Measurements from ENCODE around the gene NPIPB9.
"Not testable (repeated sequence)": the region's sequence is repeated elsewhere in the genome, so short reads cannot be mapped to it uniquely, and the experiment has no call there.

NPIPB9 gene

GRCh38 chr16:28751487-28751886, at the start of gene NPIPB9:
Gene NPIPB9 (plus strand): TSS chr16:28751787.
- not testable (repeated sequence) for DNase-seq

GRCh38 chr16:28704246-28704645, 47.3 kb upstream of the NPIPB9 start:
- DNase-seq, result not testable (repeated sequence)

GRCh38 chr16:28711220-28712083, 40.1 kb upstream of the NPIPB9 start, which contains the start of gene EIF3C:
Gene EIF3C (plus strand): TSS chr16:28711464. CDS start chr16:28711687, 223 bp downstream.
- DNase-seq, result not testable (repeated sequence)

- DNase-seq, result not testable (repeated sequence)
Observed at GRCh38 chr16:28722852-28723650, 28.5 kb upstream of the NPIPB9 start.

- DNase-seq, result not testable (repeated sequence)
Observed at GRCh38 chr16:28731253-28731652, 20.3 kb upstream of the NPIPB9 start.

- DNase-seq, result not testable (repeated sequence)
Observed at GRCh38 chr16:28732455-28733124, 19.0 kb upstream of the NPIPB9 start.

- not testable (repeated sequence) for DNase-seq
Observed at GRCh38 chr16:28739787-28740186, 11.8 kb upstream of the NPIPB9 start.

GRCh38 chr16:28740631-28741030, 11.0 kb upstream of the NPIPB9 start:
- not testable (repeated sequence) for DNase-seq

GRCh38 chr16:28741295-28741694, 10.3 kb upstream of the NPIPB9 start:
- DNase-seq, result not testable (repeated sequence)

GRCh38 chr16:28746618-28747350, 4.8 kb upstream of the NPIPB9 start:
- DNase-seq, result not testable (repeated sequence)

- not testable (repeated sequence) for DNase-seq
Observed at GRCh38 chr16:28749997-28750465, 1.6 kb upstream of the NPIPB9 start.

GRCh38 chr16:28750469-28751067, 1.0 kb upstream of the NPIPB9 start:
- DNase-seq, result not testable (repeated sequence)

GRCh38 chr16:28781697-28782096, 30.1 kb downstream of the NPIPB9 start:
- not testable (repeated sequence) for DNase-seq

GRCh38 chr16:28782357-28782756, 30.8 kb downstream of the NPIPB9 start:
- DNase-seq, result not testable (repeated sequence)

GRCh38 chr16:28802235-28803019, 50.8 kb downstream of the NPIPB9 start:
- DNase-seq, result not testable (repeated sequence)

GRCh38 chr16:28807445-28808120, 56.0 kb downstream of the NPIPB9 start:
- not testable (repeated sequence) for DNase-seq

- no peak for DNase-seq
Observed at GRCh38 chr16:28820016-28820415, 68.4 kb downstream of the NPIPB9 start.

- not testable (repeated sequence) for DNase-seq
Observed at GRCh38 chr16:28820546-28820945, 69.0 kb downstream of the NPIPB9 start.

- no peak for DNase-seq
Observed at GRCh38 chr16:28821874-28822519, 70.4 kb downstream of the NPIPB9 start.
